Pulmonary artery endothelial cell (primary cell): Measurements from ENCODE around the gene SPINK8. TPM values are rescaled to one million over a fixed set of nuclear protein-coding genes. Genes with fewer than 3 reads are reported as not detected.
"Not testable (repeated sequence)": the region's sequence is repeated elsewhere in the genome, so short reads cannot be mapped to it uniquely, and the experiment has no call there.

Experiments used
- DNase-seq: peaks from one replicate; pipeline ENCODE4 v3.0.0-alpha.2; 2011; ENCODE audit warnings: low read depth, low spot score
- total RNA-seq: library from RNA; depleted of rRNA; stranded (reverse); fragments of >200 nt; gene quantifications from 2 replicates; pipeline ENCODE4 v1.2.3, GENCODE V29; 2014

Gene SPINK8
- total RNA-seq, 1 donor from 2014 or later, result not detected

DNA sequence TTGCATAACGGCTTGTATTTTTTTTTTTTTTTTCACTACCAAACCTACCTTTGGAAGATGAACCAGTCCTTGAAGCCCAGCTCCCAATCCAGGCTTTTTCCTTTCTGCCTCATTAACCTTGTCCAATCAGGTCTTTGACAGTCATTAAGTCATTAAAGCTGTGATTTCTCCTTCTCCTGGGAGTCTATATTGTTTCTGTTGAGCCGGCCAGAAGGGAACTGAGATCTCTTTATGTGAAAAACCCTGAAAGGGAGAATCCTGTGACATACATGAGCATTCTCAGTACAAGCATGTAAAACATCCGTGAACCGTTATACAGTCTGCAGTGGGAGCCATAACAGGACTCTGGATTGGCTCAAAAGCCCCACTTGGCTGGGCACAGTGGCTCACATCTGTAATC, 52.6 kb downstream of the SPINK8 start:
- no peak for DNase-seq

DNA sequence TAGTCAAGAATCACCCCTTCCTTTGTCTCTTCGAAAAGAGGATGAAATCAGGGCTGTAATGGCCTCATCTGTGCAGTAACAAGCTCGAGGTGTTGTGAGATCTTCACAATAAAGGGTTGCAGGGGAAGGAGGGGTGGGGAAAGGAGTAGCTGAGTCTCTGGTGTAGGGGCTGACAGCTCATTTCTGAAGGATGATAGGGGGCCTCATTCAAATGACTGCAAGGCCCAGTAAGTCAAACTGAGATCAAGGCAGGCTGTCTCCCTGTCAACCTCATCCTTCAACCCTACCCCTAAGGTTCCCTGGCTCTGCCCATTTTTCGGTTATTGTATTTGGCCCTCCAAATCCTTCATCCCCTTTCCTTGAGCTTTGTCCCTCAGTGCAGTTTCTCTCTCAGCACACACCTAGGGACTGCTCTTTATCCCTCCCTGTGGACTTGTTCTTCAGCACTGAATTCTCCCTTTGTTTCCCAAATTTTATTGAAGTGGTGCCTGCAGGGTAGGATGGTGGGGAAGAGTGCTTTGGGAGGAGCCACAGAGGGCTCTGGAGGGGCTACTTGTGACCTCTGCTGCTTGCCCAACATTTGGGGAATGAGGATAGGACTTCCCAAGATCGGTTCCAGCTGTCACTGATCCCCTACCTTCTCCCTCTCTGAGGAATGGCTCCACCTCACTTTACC, 54.4 kb downstream of the SPINK8 start:
- no peak for DNase-seq

DNA sequence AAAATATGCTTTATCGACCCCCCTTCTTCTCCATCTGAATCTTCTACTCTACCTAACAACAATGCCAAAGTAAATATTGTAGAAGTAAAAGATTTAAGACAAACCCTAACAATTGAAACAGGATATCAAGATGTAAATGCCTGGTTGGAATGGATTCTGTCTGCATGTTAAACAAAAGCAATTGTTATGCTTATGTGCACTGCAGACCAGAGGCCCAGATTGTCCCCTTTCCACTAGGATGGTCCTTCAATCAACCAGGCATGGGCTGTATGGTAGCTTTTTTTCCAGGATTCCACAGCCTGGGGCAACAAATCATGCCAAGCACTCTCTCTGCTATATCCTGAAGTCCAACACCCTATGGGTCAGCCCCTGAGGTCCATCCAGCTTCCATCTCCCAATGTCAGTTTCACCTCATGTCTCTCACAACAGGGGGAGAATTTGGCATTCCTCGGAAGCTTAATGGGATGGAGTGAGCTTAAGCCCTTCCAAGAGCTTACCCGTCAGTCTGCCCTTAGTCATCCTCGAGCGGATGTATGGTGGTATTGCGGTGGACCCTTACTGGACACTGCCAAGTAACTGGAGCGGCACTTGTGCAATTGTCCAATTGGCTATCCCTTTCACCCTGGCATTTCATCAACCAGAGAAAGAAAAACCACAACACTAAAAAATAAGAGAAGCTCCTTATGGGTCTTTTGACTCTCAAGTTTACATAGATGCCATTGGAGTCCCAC, 56.4 kb downstream of the SPINK8 start:
- no peak for DNase-seq

DNA sequence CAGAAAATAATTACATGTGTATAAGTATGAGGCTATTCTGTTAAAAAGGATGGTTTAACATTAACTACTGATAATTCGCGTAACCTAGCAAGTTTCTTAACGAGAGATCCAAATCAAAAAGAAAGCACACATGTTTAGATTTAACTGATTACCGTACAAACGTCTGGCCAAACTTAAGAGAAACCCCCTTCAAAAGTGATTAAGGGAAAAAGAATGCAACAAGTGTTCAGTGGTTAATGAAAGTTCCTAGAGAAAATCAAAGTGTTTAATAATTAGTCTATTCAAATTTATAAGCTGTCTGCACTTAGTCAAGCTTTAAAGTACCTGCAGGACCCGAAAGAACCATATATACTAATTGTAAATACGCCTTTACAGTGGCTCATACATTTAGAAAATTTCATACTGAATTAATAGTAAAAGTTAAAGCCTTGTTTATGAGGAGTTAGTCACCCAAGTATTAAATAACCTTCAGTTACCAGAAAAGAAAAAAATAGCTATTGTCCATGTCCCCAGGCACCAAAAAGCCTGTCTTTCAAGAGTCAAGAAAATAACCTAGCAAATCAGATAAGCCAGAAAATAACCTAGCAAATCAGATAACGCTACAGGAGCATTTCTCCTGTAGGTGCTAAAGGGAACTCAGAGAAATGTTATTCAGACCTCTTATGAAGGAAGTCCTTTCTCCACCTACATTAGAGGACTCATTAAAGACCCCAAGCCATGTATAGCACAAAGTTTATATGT, 58.0 kb downstream of the SPINK8 start:
- DNase-seq, result no peak

DNA sequence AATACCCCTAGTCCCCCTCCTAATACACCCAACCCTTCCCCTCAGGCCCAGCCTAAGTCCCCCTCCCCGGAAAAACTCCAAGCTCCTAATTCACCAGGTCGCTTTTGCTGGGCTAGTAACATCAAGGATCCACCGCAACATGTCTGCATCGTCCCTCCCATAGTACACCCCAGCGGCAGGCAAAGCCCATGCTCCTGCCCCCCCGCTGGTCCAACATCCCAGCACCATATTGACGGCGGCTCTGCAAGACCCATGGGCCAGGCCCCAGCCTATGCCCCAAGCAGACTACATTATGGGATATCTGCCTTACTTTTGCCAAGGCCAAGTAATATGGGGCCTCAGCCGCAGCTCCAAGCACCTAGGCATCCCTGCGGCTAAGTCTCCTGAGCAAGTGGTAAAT, 59.0 kb downstream of the SPINK8 start:
- DNase-seq, result no peak

DNA sequence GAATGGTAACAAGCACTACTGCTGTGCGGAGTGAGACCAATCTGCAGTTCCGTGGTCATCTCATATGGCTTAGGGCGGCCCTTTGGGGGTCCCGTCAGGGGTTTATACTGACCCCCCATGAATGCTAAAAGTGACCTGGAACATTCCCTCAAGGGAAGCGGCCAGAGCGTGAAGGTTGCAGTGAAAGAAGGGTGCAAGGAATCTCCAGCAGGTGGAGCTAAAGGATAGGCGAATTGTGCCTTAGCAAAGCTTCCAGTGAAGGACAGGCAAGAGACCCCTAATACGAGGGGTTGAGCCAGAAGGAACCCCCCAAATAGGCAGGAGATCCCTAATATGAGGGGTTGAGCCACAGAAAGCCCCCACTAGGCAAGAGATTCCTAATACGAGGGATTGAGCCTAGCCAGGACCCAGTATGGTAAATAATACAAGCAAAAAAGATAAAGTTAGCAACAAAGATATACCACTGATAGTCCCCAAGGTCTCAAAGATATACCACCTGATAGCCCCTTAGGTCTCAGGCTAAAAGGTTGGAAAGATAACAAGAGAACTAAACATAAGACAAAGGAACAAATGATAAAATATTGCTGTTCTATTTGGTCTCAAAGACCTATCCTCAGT, 59.8 kb downstream of the SPINK8 start:
- peak; percentile 11 for DNase-seq

DNA sequence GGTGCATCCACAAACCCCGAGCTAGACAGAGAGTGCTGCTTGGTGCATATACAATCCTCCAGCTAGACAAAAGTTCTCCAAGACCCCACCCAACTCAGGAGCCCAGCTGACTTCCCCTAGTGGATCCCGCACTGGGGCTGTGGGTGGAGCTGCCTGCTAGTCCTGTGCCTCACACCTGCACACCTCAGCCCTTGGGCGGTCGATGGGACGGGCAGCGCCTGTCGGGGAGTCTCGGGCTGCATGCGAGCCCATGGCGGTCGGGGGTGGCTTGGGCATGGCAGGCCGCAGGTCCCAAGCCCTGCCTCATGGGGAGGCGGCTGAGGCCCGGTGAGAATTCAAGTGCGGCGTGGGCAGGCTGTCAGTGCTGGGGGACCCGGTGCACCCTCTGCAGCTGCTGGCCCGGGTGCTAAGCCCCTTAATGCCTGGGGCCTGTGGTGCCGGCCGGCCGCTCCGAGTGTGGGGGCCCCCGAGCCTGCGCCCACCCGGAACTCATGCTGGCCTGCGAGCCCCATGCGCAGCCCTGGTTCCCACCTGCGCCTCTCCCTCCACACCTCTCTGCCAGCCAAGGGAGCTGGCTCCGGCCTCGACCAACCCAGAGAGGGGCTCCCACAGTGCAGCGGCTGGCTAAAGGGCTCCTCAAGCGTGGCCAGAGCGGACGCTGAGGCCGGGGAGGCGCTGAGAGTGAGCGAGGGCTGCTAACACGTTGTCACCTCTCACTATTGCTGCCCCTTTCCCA, 61.5 kb downstream of the SPINK8 start:
- no peak for DNase-seq

DNA sequence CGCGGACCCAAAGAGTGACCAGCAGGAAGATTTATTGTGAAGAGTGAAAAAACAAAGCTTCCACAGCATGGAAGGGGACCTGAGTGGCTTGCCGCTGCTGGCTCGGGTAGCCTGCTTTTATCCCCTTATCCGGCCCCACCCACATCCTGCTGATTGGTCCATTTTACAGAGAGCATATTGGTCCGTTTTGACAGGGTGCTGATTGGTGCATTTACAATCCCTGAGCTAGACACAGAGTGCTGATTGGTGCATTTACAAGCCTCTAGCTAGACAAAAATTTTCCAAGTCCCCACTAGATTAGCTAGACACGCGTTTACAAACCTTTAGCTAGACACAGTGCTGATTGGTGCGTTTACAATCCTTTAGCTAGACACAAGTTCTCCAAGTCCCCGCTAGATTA, 62.2 kb downstream of the SPINK8 start:
- not testable (repeated sequence) for DNase-seq

DNA sequence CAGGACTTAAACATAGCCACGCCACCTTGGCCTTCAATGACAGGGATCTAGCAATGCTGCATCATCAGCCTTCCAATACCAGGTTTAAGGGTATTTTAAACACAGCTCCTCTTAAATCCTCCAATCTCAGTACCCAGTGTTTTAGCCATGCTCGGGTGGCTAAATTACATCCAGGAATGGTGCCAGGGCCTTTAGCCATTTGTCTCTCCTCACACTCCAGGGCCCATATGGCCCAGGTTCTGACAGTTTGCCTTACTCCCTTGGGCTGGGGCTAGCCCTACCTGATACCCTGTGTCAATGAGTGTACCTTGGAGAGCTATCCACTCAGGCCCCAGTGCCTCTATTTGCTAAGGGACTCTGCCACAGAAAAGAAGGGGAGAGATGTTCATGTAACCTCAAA, 63.2 kb downstream of the SPINK8 start:
- DNase-seq, result no peak

DNA sequence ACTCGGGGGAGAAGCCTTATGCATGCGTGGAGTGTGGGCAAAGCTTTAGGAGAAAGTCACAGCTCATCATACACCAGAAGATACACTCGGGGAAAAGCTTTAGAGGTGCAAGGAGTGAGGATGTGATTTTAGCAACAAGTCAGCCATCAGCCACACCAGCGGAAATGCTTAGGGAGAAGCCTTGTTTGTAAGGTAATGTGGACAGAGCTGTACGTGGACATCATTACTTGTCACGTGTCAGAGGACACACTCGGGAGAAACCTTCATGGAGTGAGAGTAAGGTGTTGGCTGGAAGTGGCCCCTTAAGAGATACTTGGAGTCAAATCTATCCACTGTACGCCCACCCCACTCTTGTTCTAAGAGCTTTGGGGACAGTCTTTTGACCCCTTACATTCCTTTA, 63.9 kb downstream of the SPINK8 start:
- no peak for DNase-seq

DNA sequence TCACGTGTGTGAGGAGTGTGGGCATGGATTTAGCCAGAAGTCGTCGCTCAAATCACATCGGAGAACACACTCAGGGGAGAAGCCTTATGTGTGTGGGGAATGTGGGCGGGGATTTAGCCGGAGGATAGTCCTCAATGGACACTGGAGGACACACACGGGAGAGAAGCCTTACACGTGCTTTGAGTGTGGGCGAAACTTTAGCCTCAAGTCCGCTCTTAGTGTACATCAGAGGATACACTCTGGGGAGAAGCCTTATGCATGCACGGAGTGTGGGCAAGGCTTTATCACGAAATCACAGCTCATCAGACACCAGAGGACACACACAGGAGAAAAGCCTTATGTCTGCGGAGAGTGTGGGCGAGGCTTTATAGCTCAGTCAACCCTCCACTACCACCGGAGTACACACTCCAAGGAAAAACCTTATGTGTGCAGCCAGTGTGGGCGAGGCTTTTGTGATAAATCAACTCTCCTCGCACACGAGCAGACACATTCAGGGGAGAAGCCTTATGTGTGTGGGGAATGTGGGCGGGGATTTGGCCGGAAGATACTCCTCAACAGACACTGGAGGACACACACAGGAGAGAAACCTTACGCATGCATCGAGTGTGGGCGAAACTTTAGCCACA, 64.4 kb downstream of the SPINK8 start:
- DNase-seq, result no peak

DNA sequence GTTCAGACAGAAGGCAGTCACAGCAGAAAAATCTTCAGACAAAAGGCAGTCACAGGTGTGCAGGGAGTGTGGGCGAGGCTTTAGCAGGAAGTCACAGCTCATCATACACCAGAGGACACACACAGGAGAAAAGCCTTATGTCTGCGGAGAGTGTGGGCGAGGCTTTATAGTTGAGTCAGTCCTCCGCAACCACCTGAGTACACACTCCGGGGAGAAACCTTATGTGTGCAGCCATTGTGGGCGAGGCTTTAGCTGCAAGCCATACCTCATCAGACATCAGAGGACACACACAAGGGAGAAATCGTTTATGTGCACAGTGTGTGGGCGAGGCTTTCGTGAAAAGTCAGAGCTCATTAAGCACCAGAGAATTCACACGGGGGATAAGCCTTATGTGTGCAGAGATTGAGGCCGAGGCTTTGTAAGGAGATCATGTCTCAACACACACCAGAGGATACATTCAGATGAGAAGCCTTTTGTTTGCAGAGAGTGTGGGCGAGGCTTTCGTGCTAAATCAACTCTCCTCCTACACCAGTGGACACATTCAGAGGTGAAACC, 65.0 kb downstream of the SPINK8 start:
- DNase-seq, result no peak

DNA sequence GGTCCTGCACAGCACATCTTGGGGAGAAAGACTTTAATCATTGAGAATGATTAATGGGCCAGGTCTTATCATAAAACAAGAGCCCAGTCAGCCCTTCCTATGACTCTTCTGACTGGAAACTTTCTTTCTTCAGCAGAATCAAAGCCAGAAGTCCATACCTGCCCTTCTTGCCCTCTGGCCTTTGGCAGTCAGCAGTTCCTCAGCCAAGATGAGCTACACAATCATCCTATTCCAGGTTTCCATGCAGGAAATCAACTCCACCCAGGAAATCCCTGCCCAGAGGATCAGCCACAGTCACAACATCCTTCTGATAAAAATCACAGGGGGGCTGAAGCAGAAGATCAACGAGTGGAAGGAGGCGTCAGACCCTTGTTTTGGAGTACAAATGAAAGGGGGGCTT, 65.7 kb downstream of the SPINK8 start:
- DNase-seq, result no peak

DNA sequence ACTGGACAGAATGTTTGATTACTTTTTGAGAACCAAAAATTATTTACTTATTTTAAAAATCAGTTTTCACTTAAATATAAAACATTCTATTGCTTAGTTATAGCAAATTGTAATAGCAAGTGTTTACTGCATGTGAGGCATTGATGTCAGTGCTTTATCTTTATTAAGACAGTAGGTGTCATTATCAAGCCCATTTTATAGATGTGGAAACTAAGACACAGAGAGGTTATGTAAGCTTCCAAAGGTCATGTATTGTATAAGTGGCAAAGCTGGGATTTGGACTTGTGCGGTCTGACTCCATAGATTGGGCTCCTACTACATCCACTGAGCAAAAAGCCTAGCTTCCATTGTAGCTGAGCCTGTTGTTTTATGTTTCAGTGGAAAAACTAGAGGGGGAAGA, 74.9 kb downstream of the SPINK8 start:
- no peak for DNase-seq

Other genes with a start within 250 kb of the SPINK8 start
- 15.8 and 27.2 TPM in 2 replicates for gene CDC25A, start 145.2 kb downstream of the SPINK8 start, total RNA-seq
- gene CAMP, start 110.2 kb downstream of the SPINK8 start, total RNA-seq, result not detected in 2 replicates
- 5.9 and 8.7 TPM in 2 replicates for gene ZNF589, start 92.6 kb downstream of the SPINK8 start, total RNA-seq
- 18.7 and 28.0 TPM in 2 replicates for gene NME6, start 32.3 kb downstream of the SPINK8 start, total RNA-seq
- 0.13 TPM in 1 of 2 replicates, not detected in the other for gene FBXW12, start 38.6 kb upstream of the SPINK8 start, total RNA-seq
- 9.3 and 16.2 TPM in 2 replicates for gene PLXNB1, start 96.4 kb upstream of the SPINK8 start, total RNA-seq
- 17.3 and 20.7 TPM in 2 replicates for gene CCDC51, start 106.5 kb upstream of the SPINK8 start, total RNA-seq
- 233 and 270 TPM in 2 replicates for gene TMA7, start 106.6 kb upstream of the SPINK8 start, total RNA-seq
- gene ATRIP, start 113.1 kb upstream of the SPINK8 start, total RNA-seq, result 9.2 and 11.3 TPM in 2 replicates
- 132 and 156 TPM in 2 replicates for gene SHISA5, start 170.5 kb upstream of the SPINK8 start, total RNA-seq
- gene PFKFB4, start 223.1 kb upstream of the SPINK8 start, total RNA-seq, result 3.1 TPM in 2 replicates
- 0.07 TPM in 1 of 2 replicates, not detected in the other for gene UCN2, start 230.1 kb upstream of the SPINK8 start, total RNA-seq